ENCODE measurements around the gene TNS4. TPM values are rescaled to one million over a fixed set of nuclear protein-coding genes. Genes with fewer than 3 reads are reported as not detected.

TNS4 gene
- total and polyA plus RNA-seq, 4 experiments from 2014 or later, result 0.18 to 1.8 (median 0.29) TPM

- Histone ChIP-seq H3K4me1 (ENCODE audit: insufficient read depth, low read length) (no peaks in the 10 kb centered on the region), H3K4me3 (ENCODE audit: low read length in 2 of 2) (no peak overlapping the region), H3K36me3 (ENCODE audit: insufficient read depth, low read length) (no peaks in the 10 kb centered on the region), H3K9me3 (ENCODE audit: control insufficient read depth in 1 of 2, low read length in 2 of 2) (no peaks in the 10 kb centered on the region), H3K27ac (ENCODE audit: low read depth, low read length) (no peak overlapping the region), H3K27me3 (ENCODE audit: insufficient read depth, low read length) (no peaks in the 10 kb centered on the region)
- Mint-ChIP-seq H3K36me3 (no peaks in the 10 kb centered on the region), H3K27ac (peak overlapping the region in 2 of 7 donors; percentile 9 to 70), H3K27me3 (no peaks in the 10 kb centered on the region), H3K9me3 (no peaks in the 10 kb centered on the region), H3K4me3 (no peak overlapping the region), H3K4me1 (no peaks in the 10 kb centered on the region)
- intact Hi-C loops (cut with micrococcal nuclease), result no loop called here
- no peak for DNase-seq
- ChIA-PET POLR2A (ENCODE audit: partially characterized antibody) (no interaction called here), CTCF (ENCODE audit: partially characterized antibody) (interaction anchor here (1.3 to 2.3 kb wide), 6 partner anchors 10 to 67 kb away, joined by 4 to 18 read pairs (median 5); no protein-coding TSS in a partner anchor)
These were observed 35.0 kb downstream of the TNS4 start for GRCh38 chr17:40466298-40466971.

- Histone ChIP-seq H3K4me1 (ENCODE audit: insufficient read depth, low read length) (no peaks in the 10 kb centered on the region), H3K27ac (ENCODE audit: low read depth, low read length) (no peak overlapping the region), H3K36me3 (ENCODE audit: insufficient read depth, low read length) (no peaks in the 10 kb centered on the region), H3K9me3 (ENCODE audit: control insufficient read depth in 1 of 2, low read length in 2 of 2) (no peaks in the 10 kb centered on the region), H3K4me3 (ENCODE audit: low read length in 2 of 2) (no peak overlapping the region), H3K27me3 (ENCODE audit: insufficient read depth, low read length) (no peaks in the 10 kb centered on the region)
- H3K36me3 Mint-ChIP-seq, result no peaks in the 10 kb centered on the region
- intact Hi-C loops (cut with micrococcal nuclease), result no loop called here
- no peaks in the 10 kb centered on the region for H3K27me3 Mint-ChIP-seq
- no peaks in the 10 kb centered on the region for H3K9me3 Mint-ChIP-seq
- H3K4me1 Mint-ChIP-seq, result no peaks in the 10 kb centered on the region
- H3K27ac Mint-ChIP-seq, result peak overlapping the region in 2 of 7 donors; percentile 42 to 55
- H3K4me3 Mint-ChIP-seq, result no peak overlapping the region
- CTCF ChIA-PET (ENCODE audit: partially characterized antibody), result interaction anchor here (0.6 to 2.0 kb wide), 4 partner anchors 12 to 858 kb away, joined by 3 to 18 read pairs (median 4); no protein-coding TSS in a partner anchor
- no peak for DNase-seq
- POLR2A ChIA-PET (ENCODE audit: partially characterized antibody), result interaction anchor here (1.8 kb wide), 1 partner anchor 20 kb away, joined by 4 read pairs; the partner anchor contains the start of gene IGFBP4
These were observed 37.0 kb downstream of the TNS4 start for GRCh38 chr17:40464392-40464855.

- CTCF ChIA-PET (ENCODE audit: partially characterized antibody), result no interaction called here
- H3K36me3 ChIP-seq (ENCODE audit: insufficient read depth, low read length), result no peaks in the 10 kb centered on the region
- intact Hi-C loops (cut with micrococcal nuclease), result no loop called here
- DNase-seq, result no peak
- POLR2A ChIA-PET (ENCODE audit: partially characterized antibody), result interaction anchor here (0.6 to 0.7 kb wide), 2 partner anchors 17 to 986 kb away, joined by 3 read pairs; no protein-coding TSS in a partner anchor
- H3K9me3 ChIP-seq (ENCODE audit: control insufficient read depth in 1 of 2, low read length in 2 of 2), result no peaks in the 10 kb centered on the region
- Mint-ChIP-seq H3K27ac (peak overlapping the region in 2 of 7 donors; percentile 22 to 25), H3K36me3 (no peaks in the 10 kb centered on the region), H3K4me1 (no peaks in the 10 kb centered on the region), H3K27me3 (no peaks in the 10 kb centered on the region), H3K4me3 (no peak overlapping the region), H3K9me3 (no peaks in the 10 kb centered on the region)
- H3K4me3 ChIP-seq (ENCODE audit: low read length in 2 of 2), result no peak overlapping the region
- no peaks in the 10 kb centered on the region for H3K4me1 ChIP-seq (ENCODE audit: insufficient read depth, low read length)
- no peaks in the 10 kb centered on the region for H3K27me3 ChIP-seq (ENCODE audit: insufficient read depth, low read length)
- H3K27ac ChIP-seq (ENCODE audit: low read depth, low read length), result no peak overlapping the region
These were observed 38.3 kb downstream of the TNS4 start for GRCh38 chr17:40463122-40463550.

- Mint-ChIP-seq H3K27ac (no peak overlapping the region), H3K4me1 (no peaks in the 10 kb centered on the region), H3K27me3 (no peaks in the 10 kb centered on the region), H3K9me3 (no peaks in the 10 kb centered on the region), H3K36me3 (no peaks in the 10 kb centered on the region), H3K4me3 (no peak overlapping the region)
- CTCF ChIA-PET (ENCODE audit: partially characterized antibody), result no interaction called here
- H3K4me1 ChIP-seq (ENCODE audit: insufficient read depth, low read length), result no peaks in the 10 kb centered on the region
- H3K27ac ChIP-seq (ENCODE audit: low read depth, low read length), result no peak overlapping the region
- POLR2A ChIA-PET (ENCODE audit: partially characterized antibody), result interaction anchor here (0.6 kb wide), 1 partner anchor 16 kb away, joined by 3 read pairs; no protein-coding TSS in a partner anchor
- H3K27me3 ChIP-seq (ENCODE audit: insufficient read depth, low read length), result no peaks in the 10 kb centered on the region
- intact Hi-C loops (cut with micrococcal nuclease), result no loop called here
- no peaks in the 10 kb centered on the region for H3K36me3 ChIP-seq (ENCODE audit: insufficient read depth, low read length)
- no peak overlapping the region for H3K4me3 ChIP-seq (ENCODE audit: low read length in 2 of 2)
- no peaks in the 10 kb centered on the region for H3K9me3 ChIP-seq (ENCODE audit: control insufficient read depth in 1 of 2, low read length in 2 of 2)
- DNase-seq, result no peak
These were observed 38.9 kb downstream of the TNS4 start for GRCh38 chr17:40462343-40463121.

GRCh38 chr17:40461732-40462342 lies 39.6 kb downstream of the TNS4 start:
- H3K27ac Mint-ChIP-seq, result peak overlapping the region in 1 of 7 donors; percentile 35
- no peaks in the 10 kb centered on the region for H3K4me1 Mint-ChIP-seq
- Histone ChIP-seq H3K36me3 (ENCODE audit: insufficient read depth, low read length) (peaks cover 1% of the 10 kb centered on the region), H3K27me3 (ENCODE audit: insufficient read depth, low read length) (no peaks in the 10 kb centered on the region), H3K9me3 (ENCODE audit: control insufficient read depth in 1 of 2, low read length in 2 of 2) (no peaks in the 10 kb centered on the region), H3K4me1 (ENCODE audit: insufficient read depth, low read length) (no peaks in the 10 kb centered on the region), H3K4me3 (ENCODE audit: low read length in 2 of 2) (no peak overlapping the region), H3K27ac (ENCODE audit: low read depth, low read length) (no peak overlapping the region)
- H3K4me3 Mint-ChIP-seq, result no peak overlapping the region
- H3K36me3 Mint-ChIP-seq, result no peaks in the 10 kb centered on the region
- intact Hi-C loops (cut with micrococcal nuclease), result no loop called here
- DNase-seq, result no peak
- ChIA-PET CTCF (ENCODE audit: partially characterized antibody) (interaction anchor here (0.6 kb wide), 1 partner anchor 10 kb away, joined by 3 read pairs; no protein-coding TSS in a partner anchor), POLR2A (ENCODE audit: partially characterized antibody) (no interaction called here)
- no peaks in the 10 kb centered on the region for H3K9me3 Mint-ChIP-seq
- no peaks in the 10 kb centered on the region for H3K27me3 Mint-ChIP-seq

GRCh38 chr17:40460968-40461731 lies 40.3 kb downstream of the TNS4 start:
- ChIA-PET CTCF (ENCODE audit: partially characterized antibody) (interaction anchor here (0.6 kb wide), 1 partner anchor 10 kb away, joined by 3 read pairs; no protein-coding TSS in a partner anchor), POLR2A (ENCODE audit: partially characterized antibody) (interaction anchor here (0.6 kb wide), 1 partner anchor 25 kb away, joined by 3 read pairs; no protein-coding TSS in a partner anchor)
- no peak for DNase-seq
- Mint-ChIP-seq H3K36me3 (no peaks in the 10 kb centered on the region), H3K4me1 (no peaks in the 10 kb centered on the region), H3K27ac (peak overlapping the region in 1 of 7 donors; percentile 36), H3K9me3 (no peaks in the 10 kb centered on the region), H3K4me3 (no peak overlapping the region), H3K27me3 (no peaks in the 10 kb centered on the region)
- H3K4me3 ChIP-seq (ENCODE audit: low read length in 2 of 2), result no peak overlapping the region
- no peak overlapping the region for H3K27ac ChIP-seq (ENCODE audit: low read depth, low read length)
- intact Hi-C loops (cut with micrococcal nuclease), result no loop called here
- no peaks in the 10 kb centered on the region for H3K4me1 ChIP-seq (ENCODE audit: insufficient read depth, low read length)
- H3K36me3 ChIP-seq (ENCODE audit: insufficient read depth, low read length), result peaks cover 4% of the 10 kb centered on the region
- H3K9me3 ChIP-seq (ENCODE audit: control insufficient read depth in 1 of 2, low read length in 2 of 2), result no peaks in the 10 kb centered on the region
- H3K27me3 ChIP-seq (ENCODE audit: insufficient read depth, low read length), result no peaks in the 10 kb centered on the region
